GM19238 (cell line): ENCODE measurements around the gene MRPS7.

Source experiments
- DNase-seq: peaks from one replicate; pipeline ENCODE4 v3.0.0; 2011; ENCODE audit warnings: low spot score; ENCODE audit not compliant: insufficient read length

The MRPS7 gene

DNA sequence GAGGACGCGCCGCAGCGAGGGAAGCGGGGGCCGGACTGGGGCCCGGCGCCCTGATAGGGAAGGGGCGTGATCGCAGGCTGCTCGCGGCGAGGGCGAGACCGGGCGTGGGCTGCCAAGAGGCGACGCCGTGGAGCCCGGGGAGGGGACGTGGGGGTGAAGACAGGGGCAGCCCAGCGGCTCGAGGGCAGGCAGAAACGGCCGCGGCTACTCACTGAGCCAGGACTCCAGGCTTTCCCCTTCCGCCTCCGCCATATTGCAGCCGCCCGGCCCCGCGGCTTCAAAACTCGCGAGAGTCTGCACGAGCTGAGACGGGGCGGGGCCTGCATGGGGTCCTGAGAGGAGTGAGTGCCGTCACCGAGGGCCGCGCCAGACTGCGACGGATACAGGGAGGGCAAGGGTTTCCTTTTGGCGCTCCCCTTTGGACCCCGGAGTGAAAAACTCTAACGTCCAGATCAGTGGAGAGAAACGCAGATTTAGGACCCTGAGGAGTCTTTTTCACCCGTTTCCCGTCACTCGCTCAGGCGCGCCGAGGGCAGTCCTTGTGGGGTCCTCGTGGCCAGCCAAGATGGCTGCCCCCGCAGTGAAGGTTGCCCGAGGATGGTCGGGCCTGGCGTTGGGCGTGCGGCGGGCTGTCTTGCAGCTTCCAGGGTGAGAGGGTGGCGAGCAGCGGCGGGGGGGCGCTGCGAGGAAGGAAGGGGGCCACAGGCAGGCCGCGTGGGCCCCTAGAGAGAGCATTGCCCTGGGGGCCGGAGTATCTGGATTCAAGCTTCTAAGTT, at the start of gene MRPS7, which contains the start of gene GGA3:
TSS of gene MRPS7 (plus strand) at position 544 of the 776 bp plus-strand sequence. CDS start at position 566, 22 bp downstream.
TSS of gene GGA3 (minus strand) at position 271 of the 776 bp plus-strand sequence. CDS start at position 252, 19 bp downstream.
- peak; percentile 92 for DNase-seq

DNA sequence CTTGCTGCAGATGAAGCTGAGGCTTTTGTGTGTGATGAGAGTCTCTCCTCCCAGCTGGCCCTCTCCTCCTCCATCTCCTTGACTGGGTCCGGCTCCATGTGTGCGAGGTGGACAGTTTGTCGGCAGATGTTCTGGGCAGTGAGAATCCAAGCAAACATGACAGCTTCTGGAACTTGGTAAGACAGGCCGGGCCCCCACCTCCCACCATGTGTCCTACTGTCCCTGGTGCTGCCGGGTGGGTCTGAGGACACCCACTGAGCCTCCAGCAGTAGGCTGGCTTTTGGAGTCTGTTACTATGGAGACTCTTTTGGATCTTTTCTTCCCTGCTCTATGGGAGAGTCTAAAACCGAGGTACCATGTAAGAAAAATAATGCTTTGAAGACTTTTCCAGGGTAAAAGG, 43.5 kb upstream of the MRPS7 start:
- DNase-seq: no peak

GRCh38 chr17:75219815-75220214, 41.9 kb upstream of the MRPS7 start:
- no peak for DNase-seq

GRCh38 chr17:75225016-75225415, 36.7 kb upstream of the MRPS7 start:
- DNase-seq: no peak

DNA sequence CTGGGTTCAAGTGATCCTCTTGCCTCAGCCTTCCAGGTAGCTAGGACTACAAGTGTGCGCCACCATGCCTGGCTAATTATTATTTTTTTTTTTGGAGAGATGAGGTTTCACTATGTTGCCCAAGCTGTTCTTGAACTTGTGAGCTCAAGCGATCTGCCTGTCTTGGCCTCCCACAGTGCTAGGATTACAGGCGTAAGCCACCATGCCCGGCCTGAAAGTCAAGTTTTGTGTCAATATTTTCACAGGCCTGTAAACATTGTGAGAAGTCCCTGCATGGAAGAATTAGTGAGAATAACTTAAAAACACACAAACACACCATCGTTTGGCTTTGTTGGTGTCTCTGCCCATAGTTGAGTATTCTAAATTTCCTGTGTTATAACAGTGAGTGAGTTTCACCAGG, 34.0 kb upstream of the MRPS7 start:
- no peak for DNase-seq

DNA sequence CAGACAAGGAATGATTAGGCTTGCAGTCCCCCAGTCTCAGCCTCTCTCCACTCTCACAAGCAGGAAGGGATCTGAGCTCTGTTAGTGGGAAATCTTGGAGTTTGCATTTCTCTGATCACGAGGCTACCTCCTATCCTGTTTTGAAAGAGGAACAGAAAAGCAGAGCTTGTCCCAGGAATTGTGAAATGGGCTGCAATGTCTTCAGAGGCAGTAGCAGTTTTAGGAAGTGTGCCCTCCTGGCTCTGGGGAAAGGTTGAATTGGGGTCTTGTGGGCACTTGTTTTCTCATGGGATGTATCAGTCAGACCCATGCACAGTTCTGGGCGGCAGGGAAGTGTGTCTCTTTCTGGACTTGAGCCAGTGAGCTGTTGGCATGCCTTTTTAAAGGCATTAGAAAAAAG, 33.4 kb upstream of the MRPS7 start:
- DNase-seq: no peak

GRCh38 chr17:75228847-75229246, 32.8 kb upstream of the MRPS7 start:
- DNase-seq: no peak

GRCh38 chr17:75231071-75231470, 30.6 kb upstream of the MRPS7 start:
- no peak for DNase-seq

- no peak for DNase-seq
These were observed 29.8 kb upstream of the MRPS7 start for GRCh38 chr17:75231741-75232464.

DNA sequence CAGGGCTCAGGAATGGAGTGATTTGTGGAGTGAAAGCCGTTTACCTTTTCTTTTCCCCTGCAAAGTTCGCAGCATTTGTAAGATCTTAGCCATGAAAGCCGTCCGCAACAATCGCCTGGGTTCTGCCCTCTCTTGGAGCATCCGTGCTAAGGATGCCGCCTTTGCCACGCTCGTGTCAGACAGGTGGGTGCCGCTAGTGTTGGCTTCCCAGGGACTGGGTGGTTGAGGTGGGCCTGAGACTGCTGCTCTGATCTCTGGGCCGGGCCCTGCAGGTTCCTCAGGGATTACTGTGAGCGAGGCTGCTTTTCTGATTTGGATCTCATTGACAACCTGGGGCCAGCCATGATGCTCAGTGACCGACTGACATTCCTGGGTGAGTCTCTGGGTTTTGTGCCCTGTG, 28.9 kb upstream of the MRPS7 start:
- DNase-seq: no peak

DNA sequence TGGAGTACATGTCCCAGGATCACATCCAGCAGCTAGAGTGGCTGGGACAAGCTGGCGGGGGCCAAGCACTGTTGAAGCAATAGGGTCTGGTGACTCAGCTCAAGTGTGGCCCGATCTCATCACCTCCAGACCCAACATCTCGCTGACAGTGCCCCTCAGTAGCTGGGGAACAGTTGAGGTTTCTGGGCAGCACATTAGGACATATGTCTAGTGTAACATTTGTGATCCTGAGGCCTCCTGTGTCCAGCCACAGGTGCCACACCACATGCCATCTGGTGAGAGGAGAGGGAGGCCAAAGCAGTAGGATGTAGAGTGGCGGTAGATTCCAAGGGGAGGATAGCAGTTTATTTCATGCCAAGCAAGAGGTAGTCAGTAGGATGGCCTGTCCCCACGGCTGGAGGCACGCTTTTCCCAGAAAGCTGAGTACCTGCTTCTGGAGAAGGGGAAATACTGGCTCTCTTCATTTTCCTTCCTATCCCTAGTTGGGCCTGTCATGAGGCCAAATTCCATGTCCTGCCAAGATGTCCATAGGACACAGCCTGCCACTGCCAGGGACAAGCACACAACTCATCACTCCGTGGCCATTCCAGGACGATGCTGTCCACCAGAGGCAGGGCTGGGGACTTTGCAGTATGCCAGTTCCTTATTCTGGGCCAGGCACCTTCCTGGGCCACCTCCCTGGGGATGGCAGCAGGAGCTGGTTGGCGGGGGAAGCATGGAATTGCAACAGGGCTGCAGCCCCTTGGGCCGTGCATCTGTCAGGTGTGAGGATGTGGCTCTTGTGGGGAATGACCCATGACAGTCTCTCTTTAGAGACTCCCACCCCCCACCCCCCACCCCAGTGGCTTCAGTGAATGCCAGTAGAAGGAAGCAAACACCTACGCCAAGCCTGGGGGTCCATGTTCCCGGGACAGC, 24.3 kb upstream of the MRPS7 start:
- DNase-seq: no peak

GRCh38 chr17:75238020-75238580, 23.6 kb upstream of the MRPS7 start:
- no peak for DNase-seq

GRCh38 chr17:75238684-75239191, 22.9 kb upstream of the MRPS7 start:
- DNase-seq: peak; percentile 61

DNA sequence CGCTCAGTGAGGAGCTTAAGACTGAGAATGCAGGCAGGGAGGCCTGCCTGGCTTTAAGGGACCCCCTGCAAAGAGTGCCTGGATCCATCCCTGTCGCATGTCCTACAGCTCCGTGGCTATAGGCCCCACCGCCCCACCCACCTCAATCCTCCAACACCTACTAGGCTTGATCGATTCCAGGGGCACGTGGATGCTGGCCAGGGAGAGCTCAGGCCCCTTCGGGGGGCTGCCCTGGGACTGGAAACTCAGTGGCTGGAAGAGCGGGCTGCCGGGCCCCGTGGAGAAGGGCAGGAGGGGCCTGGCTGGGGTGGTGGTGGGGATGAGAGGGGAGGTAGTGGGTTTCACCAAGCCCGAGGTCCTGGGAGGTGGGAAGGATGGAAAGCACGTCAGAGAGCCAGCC, 22.5 kb upstream of the MRPS7 start:
- DNase-seq: no peak

DNA sequence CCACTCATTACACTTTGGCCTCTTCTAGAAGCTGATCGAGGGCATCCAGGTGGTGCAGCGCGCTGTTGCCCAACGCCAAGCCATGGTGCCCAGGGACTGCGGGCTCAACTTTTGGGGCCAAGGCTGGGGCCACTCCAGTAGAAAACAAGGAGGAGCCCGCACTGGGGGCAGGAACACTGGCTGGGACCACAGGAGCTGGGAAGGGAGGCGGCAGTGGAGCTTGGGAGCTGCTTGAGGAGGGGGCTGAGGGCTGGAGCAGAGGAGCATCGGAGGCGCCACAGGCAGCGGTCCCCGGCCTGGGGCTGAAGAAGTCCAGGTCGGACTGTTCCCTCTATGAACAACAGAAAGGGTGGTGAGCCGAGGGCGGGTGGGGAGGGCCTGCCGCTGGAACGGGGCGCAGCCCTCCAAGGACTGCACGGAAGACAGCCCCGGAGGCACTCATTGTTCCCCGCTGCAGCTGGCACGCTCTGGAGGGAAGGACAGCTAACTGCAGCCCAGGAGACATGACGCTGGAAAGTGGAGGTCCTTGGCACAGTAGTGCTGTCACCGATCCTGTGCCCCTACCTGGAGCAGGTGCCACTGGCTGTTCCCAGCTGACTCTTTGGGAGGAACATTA, 21.8 kb upstream of the MRPS7 start:
- no peak for DNase-seq

DNA sequence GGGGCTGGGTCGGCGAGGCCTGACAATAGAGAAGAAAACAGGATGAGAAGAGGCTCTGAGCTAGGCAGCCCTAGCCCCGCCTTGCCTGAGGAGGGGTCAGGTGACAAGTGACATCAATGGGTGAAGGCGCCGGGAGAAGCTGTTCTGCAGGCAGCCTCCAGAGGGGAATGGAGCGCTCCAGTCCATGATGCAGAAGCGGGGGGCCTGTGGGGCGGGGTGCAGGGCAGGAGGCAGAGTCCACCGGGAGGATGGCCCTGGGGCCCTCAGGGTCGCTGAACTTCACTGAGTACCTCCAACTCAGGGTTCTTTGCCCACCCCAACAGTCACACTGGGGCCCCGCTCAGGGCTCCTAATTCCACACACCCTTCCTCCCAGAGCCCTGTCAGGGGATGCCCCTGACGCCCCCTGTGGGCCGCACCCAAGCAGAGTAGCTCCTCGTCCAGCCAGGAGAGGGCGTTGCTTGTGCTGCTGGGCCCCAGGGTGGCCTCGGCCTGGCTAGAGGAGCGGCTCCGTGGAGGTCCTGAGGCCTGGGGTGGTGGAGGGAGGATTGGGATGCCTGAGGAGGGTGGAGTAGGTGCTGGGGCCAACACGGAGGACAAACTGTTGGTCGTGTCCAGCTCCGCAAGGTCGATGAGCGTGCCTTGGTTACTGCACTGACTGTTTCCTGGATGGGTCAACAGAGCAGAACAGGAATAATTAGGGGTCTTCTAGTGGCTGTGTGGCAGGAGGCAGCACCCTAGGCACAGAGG, 21.1 kb upstream of the MRPS7 start:
- no peak for DNase-seq

DNA sequence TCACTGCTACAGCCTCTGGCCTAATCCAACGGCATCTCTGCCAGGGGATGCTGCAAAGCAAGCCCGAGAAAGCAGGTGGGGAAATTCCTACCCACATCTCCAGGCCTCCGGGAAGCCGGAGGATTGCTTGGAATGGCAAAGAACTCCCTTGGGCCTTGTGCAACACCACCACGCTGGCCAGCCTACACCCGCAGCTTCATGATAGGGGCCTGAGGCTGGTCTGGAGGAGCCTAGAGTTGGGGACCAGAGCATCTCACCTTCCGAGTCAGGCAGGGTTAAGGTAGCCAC, 20.6 kb upstream of the MRPS7 start:
- DNase-seq: no peak

GRCh38 chr17:75241502-75241901, 20.2 kb upstream of the MRPS7 start:
- no peak for DNase-seq

DNA sequence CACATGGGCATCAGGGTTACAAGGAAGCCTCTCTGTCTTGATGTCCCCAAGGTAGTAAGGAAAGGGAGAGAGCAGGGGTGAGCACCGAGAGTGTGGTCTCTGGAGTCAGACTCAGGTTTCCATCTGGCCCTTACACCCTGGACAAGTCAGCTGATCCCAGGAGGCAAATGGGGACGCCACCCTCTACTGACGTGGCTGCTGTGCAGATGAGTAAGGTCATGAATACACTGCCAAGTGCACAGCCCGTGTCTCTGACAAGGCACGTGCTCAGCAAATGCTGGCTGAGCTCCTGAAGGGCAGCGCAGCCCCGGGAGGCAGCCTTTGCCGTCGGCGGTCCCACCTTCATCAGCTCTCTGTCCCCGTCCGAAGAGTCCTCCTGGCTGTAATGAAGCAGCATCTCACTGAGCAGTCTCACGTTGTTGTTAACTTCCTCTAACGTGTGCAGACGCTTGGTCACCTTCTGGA, 19.7 kb upstream of the MRPS7 start:
- DNase-seq: no peak

GRCh38 chr17:75242461-75243042, 19.1 kb upstream of the MRPS7 start:
- no peak for DNase-seq
